Endothelial cell of umbilical vein (primary cell): ENCODE data around the gene KCNIP3. TPM values are rescaled to one million over a fixed set of nuclear protein-coding genes. Genes with fewer than 3 reads are reported as not detected.

Experiments
- BruUV-seq: library from RNA; stranded (reverse); fragments of 400-500 nt; replicated peaks from 2 replicates; lab custom pipeline; 2021; lab: Mats Ljungman, UMichigan
- CTCF ChIA-PET: fragments of 300-600, 350-600 bp; sonication (Branson Sonifier 250); formaldehyde crosslinking; loops from one replicate; lab custom pipeline; 2021; ENCODE audit warnings: antibody characterized with exemption, inconsistent platforms; lab: Charles Lee
- POLR2A ChIA-PET: fragments of 300-600, 350-600 bp; sonication (Branson Sonifier 250); formaldehyde crosslinking; loops from one replicate; lab custom pipeline; 2021; ENCODE audit warnings: antibody characterized with exemption, inconsistent platforms; lab: Charles Lee
- DNase-seq: peaks from one replicate; pipeline ENCODE4 v3.0.0-alpha.2; 2011; ENCODE audit warnings: low read depth, low spot score
- FAIRE-seq: peaks from 2 replicates; lab custom pipeline; 2011; peaks lifted over from hg19 to GRCh38; lab: Jason Lieb, UNC
- H2AFZ ChIP-seq: 2 replicates; pipeline ENCODE4 v1.6.0; 2012; ENCODE audit warnings: low read depth, low read length, control low read depth, inconsistent platforms
- H3K27ac ChIP-seq: 2 replicates; pipeline ENCODE4 v1.5.1; 2011; ENCODE audit warnings: low read depth, mild to moderate bottlenecking, control low read depth, low read length, moderate library complexity; ENCODE audit not compliant: insufficient read depth
- H3K27me3 ChIP-seq, 2 experiments: 2 replicates each; pipeline versions ENCODE4 v1.6.0 to v1.6.1; 2011; ENCODE audit warnings: low read length in 2 of 2, mixed read lengths in 1 of 2; ENCODE audit not compliant: control insufficient read depth in 2 of 2, insufficient read depth in 2 of 2
- H3K36me3 ChIP-seq, 2 experiments: 2 replicates in 1 of 2; 3 replicates in 1 of 2; pipeline ENCODE4 v1.5.1; 2011; ENCODE audit warnings: low read length in 2 of 2, mild to moderate bottlenecking in 1 of 2, moderate library complexity in 1 of 2; ENCODE audit not compliant: control insufficient read depth in 2 of 2, insufficient read depth in 2 of 2; ENCODE audit errors: extremely low read depth in 1 of 2
- H3K4me1 ChIP-seq: 3 replicates; pipeline ENCODE4 v1.5.1; 2011; ENCODE audit warnings: mild to moderate bottlenecking, low read length; ENCODE audit not compliant: control insufficient read depth, insufficient read depth; ENCODE audit errors: extremely low read depth
- H3K4me2 ChIP-seq: 2 replicates; pipeline ENCODE4 v1.6.1; 2011; ENCODE audit warnings: low read length, control low read depth, mixed read lengths; ENCODE audit not compliant: insufficient read depth
- H3K4me3 ChIP-seq, 3 experiments: fragments of 200-600 bp in 1 of 3; sonication (generic), shearing (Covaris generic) in 1 of 3; replicated peaks in 1 of 3; 2 replicates each; pipeline ENCODE4 v1.5.1; 2011 to 2016; ENCODE audit warnings: control low read depth in 3 of 3, low read length in 3 of 3, mild to moderate bottlenecking in 2 of 3, inconsistent platforms in 1 of 3, low read depth in 1 of 3, moderate library complexity in 1 of 3; ENCODE audit not compliant: insufficient read depth in 1 of 3
- H3K79me2 ChIP-seq: 2 replicates; pipeline ENCODE4 v1.6.0; 2012; ENCODE audit warnings: low read length, inconsistent platforms; ENCODE audit not compliant: control insufficient read depth, insufficient read depth
- H3K9ac ChIP-seq: replicated peaks from 2 replicates; pipeline ENCODE3; 2011; ENCODE audit warnings: low read length, control low read depth; ENCODE audit not compliant: insufficient read depth; ENCODE audit errors: extremely low read depth
- H3K9me1 ChIP-seq: replicated peaks from 3 replicates; pipeline ENCODE4 v1.6.0; 2011; ENCODE audit warnings: mild to moderate bottlenecking, low read length; ENCODE audit not compliant: control insufficient read depth, insufficient read depth; ENCODE audit errors: extremely low read depth
- H3K9me3 ChIP-seq: replicated peaks from 2 replicates; pipeline ENCODE4 v1.5.1; 2012; ENCODE audit warnings: low read length, inconsistent platforms; ENCODE audit not compliant: control insufficient read depth, insufficient read depth
- H4K20me1 ChIP-seq: replicated peaks from 2 replicates; pipeline ENCODE3; 2011; ENCODE audit warnings: mild to moderate bottlenecking, low read length; ENCODE audit not compliant: control insufficient read depth, insufficient read depth; ENCODE audit errors: extremely low read depth
- CTCF ChIP-seq, 2 donors: IDR thresholded peaks; 1 replicate in 1 of 2; 2 replicates in 1 of 2; pipeline ENCODE4 v1.5.1; 2011; ENCODE audit warnings: low read length in 2 of 2, mild to moderate bottlenecking in 2 of 2, moderate library complexity in 2 of 2, control low read depth in 1 of 2, inconsistent platforms in 1 of 2, low read depth in 1 of 2; ENCODE audit not compliant: insufficient read depth in 1 of 2; ENCODE audit errors: extremely low read depth in 1 of 2
- EZH2 ChIP-seq: IDR thresholded peaks from 2 replicates; pipeline ENCODE4 v1.6.1; 2012; ENCODE audit warnings: borderline replicate concordance, low read depth, mild to moderate bottlenecking, moderate library complexity, low read length, inconsistent platforms; ENCODE audit not compliant: severe bottlenecking
- FOS ChIP-seq: IDR thresholded peaks from 2 replicates; pipeline ENCODE4 v1.6.1; 2011; ENCODE audit warnings: mild to moderate bottlenecking, low read length, moderate library complexity, borderline replicate concordance; ENCODE audit not compliant: insufficient read depth
- GATA2 ChIP-seq: IDR thresholded peaks from 2 replicates; pipeline ENCODE4 v1.7.0; 2011; ENCODE audit warnings: low read depth, mild to moderate bottlenecking, moderate library complexity, mixed read lengths, low read length; ENCODE audit not compliant: insufficient read length, insufficient read depth
- JUN ChIP-seq: IDR thresholded peaks from 2 replicates; pipeline ENCODE4 v1.6.1; 2011; ENCODE audit warnings: borderline replicate concordance, low read depth; ENCODE audit not compliant: insufficient read length, insufficient read depth
- MAX ChIP-seq: IDR thresholded peaks from 2 replicates; pipeline ENCODE4 v1.6.1; 2011; ENCODE audit not compliant: insufficient read depth, insufficient read length
- MYC ChIP-seq: IDR thresholded peaks from one replicate; pipeline ENCODE4 v1.6.1; 2011; ENCODE audit warnings: mild to moderate bottlenecking, low read depth, low read length
- POLR2A ChIP-seq: IDR thresholded peaks from 2 replicates; pipeline ENCODE4 v1.6.1; 2012; ENCODE audit warnings: low read depth, mild to moderate bottlenecking, control low read depth, low read length
- POLR2AphosphoS5 ChIP-seq: IDR thresholded peaks from 2 replicates; pipeline ENCODE4 v1.6.1; 2012; ENCODE audit warnings: low read depth, mild to moderate bottlenecking, control low read depth, low read length, moderate library complexity; ENCODE audit not compliant: insufficient read depth
- dilution Hi-C: fragments of 300-500 bp; cut with MboI; formaldehyde crosslinking; loops from one replicate; pipeline ENCODE4 v1.15.0; 2019; ENCODE audit warnings: low sequenced_read_pairs; ENCODE audit not compliant: extremely low pct_ligation_motif_present
- intact Hi-C: fragments of 100-400 bp; cut with micrococcal nuclease; formaldehyde crosslinking; loops from one replicate; pipeline ENCODE4 v1.10.0; 2022
- polyA plus RNA-seq, 4 experiments: library from polyadenylated mRNA; depleted of rRNA in 3 of 4; stranded (reverse) in 3 of 4; unstranded in 1 of 4; fragments of >200 nt; gene quantifications; 2 replicates each; pipeline versions ENCODE4 v1.2.1 to v1.2.3, GENCODE V29; 2011 to 2012; ENCODE audit warnings: missing spikeins in 1 of 4
- total RNA-seq: library from RNA; stranded (reverse); gene quantifications from 2 replicates; pipeline ENCODE4 v1.2.3, GENCODE V29; 2021

KCNIP3 gene
- total and polyA plus RNA-seq, 2 donors (not counting 3 experiments of a cell fraction or from before 2014, with no cell fraction given) = 0.12 to 0.62 TPM

- Histone ChIP-seq H3K4me2 (no peak overlapping the region), H3K36me3 (no peaks in the 10 kb centered on the region), H2AFZ (no peak overlapping the region), H3K9me1 (no peaks in the 10 kb centered on the region), H3K9ac (no peak overlapping the region), H3K4me3 (no peak overlapping the region), H3K27ac (no peak overlapping the region), H4K20me1 (no peaks in the 10 kb centered on the region), H3K27me3 (no peaks in the 10 kb centered on the region), H3K9me3 (no peaks in the 10 kb centered on the region), H3K79me2 (no peaks in the 10 kb centered on the region), H3K4me1 (no peaks in the 10 kb centered on the region)
- CTCF ChIA-PET = no interaction called here
- BruUV-seq = no TSS peak
- dilution Hi-C loops = no loop called here
- TF ChIP-seq POLR2A (no peak), EZH2 (no peak), CTCF (IDR thresholded peaks at IDR 0.05; ENCODE audit: extremely low read depth in 1 of 2, insufficient read depth in 1 of 2, low read depth in 1 of 2, low read length in 2 of 2) (no peak), POLR2AphosphoS5 (no peak), MAX (no peak), FOS (no peak), MYC (no peak), GATA2 (no peak), JUN (no peak)
- intact Hi-C loops = no loop called here
- POLR2A ChIA-PET = interaction anchor here (0.5 kb wide), 1 partner anchor 9 kb away, joined by 4 read pairs; no protein-coding TSS in a partner anchor
- DNase-seq = no peak
- FAIRE-seq = no peak
These were observed 19.8 kb upstream of the KCNIP3 start for GRCh38 chr2:95277246-95277906.
